Neural cell (in vitro differentiated cells): ENCODE measurements around the gene ORM1. TPM values are rescaled to one million over a fixed set of nuclear protein-coding genes. Genes with fewer than 3 reads are reported as not detected.

Experiments
- H2AFZ ChIP-seq: fragments of 200-600, 300-800 bp; sonication (generic), shearing (Covaris generic); 2 replicates; pipeline ENCODE4 v1.6.0; 2014; ENCODE audit warnings: low read depth, mild to moderate bottlenecking, antibody characterized with exemption, low read length, moderate library complexity
- H3F3A ChIP-seq: fragments of 200-600 bp; shearing (Covaris generic); 2 replicates; pipeline ENCODE4 v1.6.1; 2016; ENCODE audit warnings: mild to moderate bottlenecking, moderate library complexity, mixed read lengths, antibody characterized with exemption, low read length; ENCODE audit not compliant: insufficient read depth, poor library complexity, severe bottlenecking
- H3K27ac ChIP-seq: fragments of 200-600, 300-800 bp; sonication (generic), shearing (Covaris generic); 2 replicates; pipeline ENCODE4 v1.5.1; 2014; ENCODE audit warnings: mild to moderate bottlenecking, low read length, moderate library complexity
- H3K27me3 ChIP-seq: fragments of 300-800, 200-600 bp; sonication (generic), shearing (Covaris generic); 2 replicates; pipeline ENCODE4 v1.6.0; 2014; ENCODE audit warnings: mild to moderate bottlenecking, low read depth, low read length, moderate library complexity; ENCODE audit not compliant: insufficient read depth
- H3K36me3 ChIP-seq: fragments of 300-800, 200-600 bp; sonication (generic), shearing (Covaris generic); 2 replicates; pipeline ENCODE4 v1.5.1; 2014; ENCODE audit warnings: mild to moderate bottlenecking, antibody characterized with exemption, low read length, moderate library complexity; ENCODE audit not compliant: insufficient read depth
- H3K4me2 ChIP-seq: fragments of 300-800, 200-600 bp; sonication (generic), shearing (Covaris generic); 2 replicates; pipeline ENCODE4 v1.6.0; 2014; ENCODE audit warnings: mild to moderate bottlenecking, low read length
- H3K4me3 ChIP-seq: fragments of 300-800, 200-600 bp; sonication (generic), shearing (Covaris generic); 2 replicates; pipeline ENCODE4 v1.5.1; 2014; ENCODE audit warnings: mild to moderate bottlenecking, low read length, moderate library complexity
- H3K79me2 ChIP-seq: fragments of 200-600 bp; shearing (Covaris generic); replicated peaks from 2 replicates; pipeline ENCODE4 v1.6.0; 2014; ENCODE audit warnings: mild to moderate bottlenecking, low read length, moderate library complexity; ENCODE audit not compliant: insufficient read depth
- H3K9ac ChIP-seq: fragments of 300-800, 200-600 bp; sonication (generic), shearing (Covaris generic); 2 replicates; pipeline ENCODE4 v1.6.1; 2016; ENCODE audit warnings: mild to moderate bottlenecking, low read length, mixed read lengths
- H3K9me2 ChIP-seq: fragments of 200-600 bp; shearing (Covaris generic); 2 replicates; pipeline ENCODE4 v1.6.1; 2016; ENCODE audit warnings: mild to moderate bottlenecking, low read length, mixed read lengths; ENCODE audit not compliant: insufficient read depth
- H3K9me3 ChIP-seq: fragments of 200-600, 300-800 bp; sonication (generic), shearing (Covaris generic); 2 replicates; pipeline ENCODE4 v1.6.1; 2016; ENCODE audit warnings: mild to moderate bottlenecking, mixed run types, low read length, moderate library complexity, mixed read lengths
- H4K20me1 ChIP-seq: fragments of 200-600 bp; shearing (Covaris generic); 2 replicates; pipeline ENCODE4 v1.6.1; 2016; ENCODE audit warnings: mild to moderate bottlenecking, mixed run types; ENCODE audit not compliant: insufficient read depth
- CTCF ChIP-seq: fragments of 450-650 bp; IDR thresholded peaks from 2 replicates; pipeline ENCODE4 v1.5.1; 2014; ENCODE audit warnings: antibody characterized with exemption, mild to moderate bottlenecking, moderate library complexity; ENCODE audit not compliant: poor library complexity, severe bottlenecking
- EP300 ChIP-seq: fragments of 450-650 bp; conservative IDR thresholded peaks from 2 replicates; pipeline ENCODE4 v1.6.1; 2014; ENCODE audit warnings: antibody characterized with exemption, mild to moderate bottlenecking, moderate library complexity; ENCODE audit not compliant: poor library complexity, severe bottlenecking
- EZH2 ChIP-seq: fragments of 200-600, 300-800 bp; shearing (Covaris generic), sonication (generic); IDR thresholded peaks from 2 replicates; pipeline ENCODE4 v1.6.1; 2014; ENCODE audit warnings: antibody characterized with exemption, low read length, borderline replicate concordance, mild to moderate bottlenecking; ENCODE audit not compliant: insufficient read depth, poor library complexity, severe bottlenecking
- MXI1 ChIP-seq: fragments of 450-650 bp; conservative IDR thresholded peaks from 2 replicates; pipeline ENCODE4 v1.6.1; 2014; ENCODE audit warnings: antibody characterized with exemption, mild to moderate bottlenecking; ENCODE audit not compliant: poor library complexity, severe bottlenecking
- POLR2AphosphoS5 ChIP-seq: IDR thresholded peaks from 2 replicates; pipeline ENCODE4 v1.6.1; 2012
- RAD21 ChIP-seq: fragments of 450-650 bp; conservative IDR thresholded peaks from 2 replicates; pipeline ENCODE4 v1.6.1; 2014; ENCODE audit warnings: antibody characterized with exemption, mild to moderate bottlenecking, moderate library complexity
- REST ChIP-seq: IDR thresholded peaks from 2 replicates; pipeline ENCODE4 v1.6.1; 2012; ENCODE audit warnings: borderline replicate concordance
- SMC3 ChIP-seq: fragments of 450-650 bp; conservative IDR thresholded peaks from 2 replicates; pipeline ENCODE4 v1.6.1; 2014; ENCODE audit warnings: antibody characterized with exemption, mild to moderate bottlenecking, moderate library complexity; ENCODE audit not compliant: poor library complexity
- TAF1 ChIP-seq: IDR thresholded peaks from 2 replicates; pipeline ENCODE4 v1.6.1; 2012; ENCODE audit warnings: low read depth
- polyA plus RNA-seq: library from polyadenylated mRNA; depleted of rRNA; stranded (reverse); fragments of >200 nt; gene quantifications from 2 replicates; pipeline ENCODE4 v1.2.3, GENCODE V29; 2014

ORM1 gene
- polyA plus RNA-seq, 1 donor from 2014 or later, result not detected

GRCh38 chr9:114300153-114300845 lies 22.6 kb upstream of the ORM1 start:
- no peaks in the 10 kb centered on the region for H3F3A ChIP-seq
- no peaks in the 10 kb centered on the region for H3K79me2 ChIP-seq
- no peaks in the 10 kb centered on the region for H4K20me1 ChIP-seq
- no peak overlapping the region for H3K4me2 ChIP-seq
- H3K36me3 ChIP-seq, result no peaks in the 10 kb centered on the region
- TF ChIP-seq EP300 (no peak), CTCF (no peak), TAF1 (no peak), POLR2AphosphoS5 (no peak), EZH2 (no peak), RAD21 (no peak), REST (no peak), SMC3 (no peak), MXI1 (no peak)
- no peak overlapping the region for H2AFZ ChIP-seq
- H3K9me2 ChIP-seq, result no peaks in the 10 kb centered on the region
- H3K9me3 ChIP-seq, result no peaks in the 10 kb centered on the region
- H3K9ac ChIP-seq, result no peak overlapping the region
- H3K27ac ChIP-seq, result no peak overlapping the region
- no peak overlapping the region for H3K4me3 ChIP-seq
- H3K27me3 ChIP-seq, result no peaks in the 10 kb centered on the region

- TF ChIP-seq POLR2AphosphoS5 (no peak), TAF1 (no peak), EZH2 (no peak), REST (no peak), CTCF (no peak), SMC3 (no peak), MXI1 (no peak), EP300 (no peak), RAD21 (no peak)
- Histone ChIP-seq H2AFZ (no peak overlapping the region), H3K9ac (no peak overlapping the region), H3K4me2 (no peak overlapping the region), H3K4me3 (no peak overlapping the region), H3K27ac (no peak overlapping the region), H3K9me2 (no peaks in the 10 kb centered on the region), H3K79me2 (no peaks in the 10 kb centered on the region), H4K20me1 (no peaks in the 10 kb centered on the region), H3K36me3 (no peaks in the 10 kb centered on the region), H3F3A (no peaks in the 10 kb centered on the region), H3K27me3 (no peaks in the 10 kb centered on the region), H3K9me3 (no peaks in the 10 kb centered on the region)
Measured at GRCh38 chr9:114300846-114301797, 21.8 kb upstream of the ORM1 start.
